Loucy (cell line): ENCODE data around the gene SAMD13.

Experiments used
- CTCF ChIP-seq: fragments of 200-600 bp; sonication (generic); conservative IDR thresholded peaks from 2 replicates; pipeline ENCODE4 v1.5.1; 2014; ENCODE audit warnings: mild to moderate bottlenecking, antibody characterized with exemption, low read length
- EZH2phosphoT487 ChIP-seq: fragments of 200-600 bp; IDR thresholded peaks from 2 replicates; pipeline ENCODE4 v1.6.1; 2018; ENCODE audit warnings: antibody characterized with exemption, mild to moderate bottlenecking, moderate library complexity, borderline replicate concordance

GRCh38 chr1:84365225-84366221, 64.0 kb downstream of the SAMD13 start:
- TF ChIP-seq CTCF (no peak), EZH2phosphoT487 (no peak)
